NCI-H1092 treated with DMSO at 0.1 percent for 48 hours (cell line): ENCODE data around the gene THTPA.
"Not testable (repeated sequence)": the region's sequence is repeated elsewhere in the genome, so short reads cannot be mapped to it uniquely, and the experiment has no call there.

Source experiments
- DNase-seq: peaks from one replicate; lab custom pipeline; 2025; lab: John Stamatoyannopoulos, UW

THTPA gene

DNA sequence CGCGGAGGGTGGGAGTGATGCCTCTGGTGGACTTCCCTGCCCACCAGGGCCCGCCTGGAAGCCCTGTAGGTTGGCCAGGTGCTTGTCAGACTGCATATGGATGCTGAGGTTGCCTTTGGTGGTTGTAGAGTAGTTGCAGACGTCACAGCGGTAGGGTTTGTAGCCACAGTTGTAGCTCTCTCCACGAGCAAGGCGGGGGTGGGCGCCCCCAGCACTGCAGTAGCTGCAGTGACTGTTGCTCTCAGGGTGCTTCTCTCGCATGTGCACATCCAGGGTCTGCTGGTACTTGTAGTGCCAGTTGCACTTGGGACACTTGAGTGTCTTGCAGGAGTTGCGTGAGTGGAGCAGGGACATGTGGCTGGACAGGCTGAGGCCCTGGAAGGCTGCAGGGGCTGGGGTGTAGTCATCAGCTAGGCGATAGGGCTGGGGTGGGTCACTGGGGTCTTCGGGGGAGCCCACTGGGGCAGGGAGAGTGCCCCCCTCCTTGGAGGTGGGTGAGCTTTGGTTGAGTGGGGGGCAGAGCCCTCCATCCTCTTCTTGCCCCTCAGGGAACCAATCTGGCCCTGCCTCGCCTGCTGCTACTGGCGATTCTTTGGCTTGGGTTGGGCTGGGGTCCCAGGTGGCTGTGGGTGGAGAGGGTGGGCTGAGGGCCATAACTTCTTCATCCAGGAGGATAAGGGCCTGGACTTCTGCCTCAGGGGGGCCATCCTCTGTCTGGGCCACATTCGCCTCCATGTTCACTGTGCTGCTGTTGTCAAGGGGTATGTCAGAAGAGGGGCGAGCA, 22.2 kb upstream of the THTPA start:
- DNase-seq, result no peak

DNA sequence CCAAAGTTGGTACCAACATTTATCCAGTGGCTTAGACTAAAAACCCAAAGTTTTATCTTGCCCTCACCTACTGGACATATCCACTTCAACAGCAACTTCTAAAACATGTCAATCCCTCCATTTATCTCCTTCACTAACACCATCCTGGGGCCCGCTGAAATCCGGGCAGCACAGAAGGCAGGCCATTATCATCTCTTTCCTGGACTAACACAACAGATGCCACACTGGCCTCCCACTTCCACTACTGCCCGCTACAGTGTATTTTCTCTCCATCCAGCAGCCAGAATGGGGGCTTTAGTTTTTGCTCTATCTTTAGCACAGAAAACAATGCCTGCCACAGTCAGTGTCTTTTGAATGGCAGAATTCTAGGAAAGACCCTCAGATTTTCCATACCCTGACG, 20.1 kb upstream of the THTPA start:
- DNase-seq, result no peak

DNA sequence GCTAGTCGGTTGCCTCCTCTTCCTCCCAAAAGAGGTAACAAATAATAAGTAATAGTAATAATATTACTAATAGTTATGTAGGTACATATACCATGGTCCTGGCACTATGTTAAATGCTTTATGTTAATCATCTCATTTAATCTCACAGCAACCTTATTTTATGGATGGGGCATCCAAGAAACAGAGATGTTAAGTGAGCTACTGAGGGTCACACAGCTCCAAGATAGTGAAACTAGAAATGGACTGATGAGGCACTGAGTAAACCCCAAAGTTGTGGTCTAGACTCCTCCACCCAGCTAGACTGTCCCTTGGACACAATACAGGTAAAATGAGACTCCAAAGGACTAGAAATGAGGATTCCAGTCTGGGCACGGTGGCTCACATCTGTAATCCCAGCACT, 19.6 kb upstream of the THTPA start:
- DNase-seq, result no peak

DNA sequence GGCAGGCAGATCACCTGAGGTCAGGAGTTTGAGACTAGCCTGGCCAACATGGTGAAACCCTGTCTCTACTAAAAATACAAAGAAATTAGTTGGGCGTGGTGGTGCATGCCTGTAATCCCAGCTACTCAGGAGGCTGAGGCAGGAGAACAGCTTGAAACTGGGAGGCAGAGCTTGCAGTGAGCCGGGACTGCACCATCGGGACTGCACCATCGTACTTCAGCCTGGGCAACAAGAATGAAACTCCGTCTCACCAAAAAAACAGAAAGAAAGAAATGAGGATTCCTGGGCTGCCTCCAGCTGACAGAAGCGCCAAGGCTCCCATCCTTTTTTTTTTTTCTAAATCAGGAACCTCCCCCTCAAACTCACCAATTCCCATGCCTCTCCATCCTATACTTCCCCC, 19.2 kb upstream of the THTPA start:
- DNase-seq, result not testable (repeated sequence)

DNA sequence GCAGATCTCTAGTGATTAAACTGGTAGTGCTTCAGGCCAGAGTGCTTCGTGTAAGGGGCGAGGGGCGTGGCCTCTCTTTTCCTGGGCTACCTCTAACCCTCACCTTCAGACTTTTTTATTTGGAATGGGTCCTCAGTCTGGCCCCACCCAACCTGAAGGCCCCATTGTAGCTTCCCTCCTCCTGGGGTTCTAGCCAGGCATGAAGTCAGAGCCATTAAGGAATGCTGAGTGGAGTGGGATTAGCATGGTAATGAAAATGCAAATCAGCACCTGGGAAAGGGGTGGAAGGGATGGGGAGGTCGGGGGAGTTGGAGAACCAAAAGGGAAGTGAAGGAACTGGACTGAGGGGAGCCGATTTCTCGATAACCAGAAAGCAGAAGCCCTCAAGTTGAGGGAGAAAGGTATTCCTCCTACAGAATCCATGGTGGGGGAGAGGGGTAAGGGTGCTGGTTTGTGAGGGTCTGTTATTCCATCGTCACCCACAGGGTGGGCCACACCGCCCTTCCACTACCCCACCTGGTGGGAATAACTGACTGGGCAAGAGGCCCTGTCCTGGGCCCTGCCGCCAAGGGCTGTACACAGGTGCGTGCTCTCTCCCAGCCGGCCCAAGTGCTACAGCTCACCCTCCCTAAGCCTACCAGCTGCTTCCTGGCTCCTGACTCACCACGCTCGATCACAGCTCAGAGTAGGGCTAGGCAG, 18.6 kb upstream of the THTPA start:
- DNase-seq, result no peak

DNA sequence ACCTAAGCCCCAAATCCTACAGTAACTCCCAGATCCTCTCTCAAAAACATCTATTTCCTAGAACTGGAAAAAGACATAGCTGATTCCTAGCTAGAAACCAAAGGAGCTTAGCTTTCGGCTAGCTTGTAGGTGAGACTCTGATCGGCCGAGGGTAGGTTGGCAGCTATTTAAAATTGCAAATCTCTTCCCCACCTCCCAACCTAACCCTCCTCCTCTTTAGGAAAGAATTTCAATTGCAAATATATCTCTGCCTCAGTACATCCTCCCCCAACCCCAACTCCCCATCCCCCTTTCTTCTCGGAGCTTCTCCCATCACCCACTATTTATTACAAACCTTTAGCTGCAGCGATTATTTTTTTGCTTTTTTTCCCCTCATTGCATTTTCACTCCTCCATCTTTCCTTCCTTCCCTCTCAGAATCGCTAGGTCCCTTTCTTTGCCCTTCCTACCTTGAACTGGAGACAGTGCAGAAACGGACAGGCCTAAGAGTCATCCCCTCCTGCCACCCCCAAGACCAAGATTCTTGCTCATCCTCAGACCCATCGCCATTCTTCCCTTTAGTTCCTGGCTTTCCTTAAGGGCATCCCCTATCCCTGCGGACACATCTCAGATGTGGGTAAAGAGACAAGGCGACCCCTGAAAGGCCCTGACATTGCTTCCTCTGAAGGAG, 17.9 kb upstream of the THTPA start:
- DNase-seq, result no peak

DNA sequence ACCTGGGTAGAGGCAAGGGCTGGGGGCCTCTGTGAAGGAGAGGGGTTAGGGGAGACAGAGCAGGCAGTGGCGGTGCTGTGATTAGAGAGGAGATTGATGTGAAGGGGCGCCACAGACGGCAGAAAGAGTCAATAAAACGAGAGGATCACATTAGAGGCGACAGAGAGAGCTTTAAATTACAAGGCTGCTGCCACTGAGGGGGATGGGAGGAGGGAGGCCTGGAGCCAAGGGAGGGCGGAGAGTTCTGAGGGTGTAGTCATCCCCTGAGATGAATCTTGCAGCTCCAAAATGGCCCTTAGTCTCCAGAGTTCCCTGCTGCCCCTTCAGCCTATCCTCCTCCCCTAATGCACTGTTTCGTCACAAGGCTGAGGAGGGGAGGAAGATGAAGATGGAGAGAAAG, 17.3 kb upstream of the THTPA start:
- DNase-seq, result peak; percentile 44

DNA sequence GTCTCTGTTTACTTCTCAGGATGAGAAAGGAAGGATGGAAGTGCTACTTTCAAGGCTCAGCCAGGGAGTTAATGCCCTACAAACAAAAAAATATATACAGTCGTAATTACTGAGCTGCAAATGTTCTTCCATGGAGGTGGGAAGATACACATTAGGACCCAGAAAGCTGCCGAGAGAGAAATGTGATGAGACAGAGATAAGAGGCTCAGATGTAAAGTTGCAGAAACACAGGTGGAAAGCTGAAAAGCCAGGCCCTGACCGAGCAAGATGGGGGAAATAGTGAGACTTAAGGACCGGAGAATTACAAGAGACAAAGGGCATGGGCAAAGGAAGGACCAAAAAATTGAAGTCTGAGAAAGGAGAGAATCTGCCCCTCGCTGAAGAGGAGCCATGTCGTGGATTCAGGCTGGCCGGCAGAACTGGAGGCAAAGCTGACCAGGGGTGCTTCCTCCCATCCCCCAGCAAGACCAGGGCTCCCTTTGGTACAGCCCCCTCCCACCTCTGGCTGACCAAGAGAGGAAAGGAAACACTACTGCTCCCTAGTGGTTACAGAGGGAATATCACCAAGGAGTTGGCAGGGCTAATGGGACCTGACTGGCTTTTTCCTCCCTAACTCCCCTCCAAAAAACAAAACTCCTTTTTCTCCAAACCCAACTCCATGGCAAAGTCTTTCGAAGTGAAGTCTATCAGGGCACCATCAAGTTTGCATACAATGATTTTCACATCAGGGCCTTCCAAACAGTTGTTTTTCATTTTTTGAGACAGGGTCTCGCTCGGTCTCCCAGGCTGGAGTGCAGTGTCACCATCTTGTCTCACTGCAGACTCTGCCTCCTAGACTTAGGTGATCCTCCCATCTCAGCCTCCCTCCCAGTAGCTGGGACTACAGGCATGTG, 16.6 kb upstream of the THTPA start:
- peak; percentile 73 for DNase-seq

DNA sequence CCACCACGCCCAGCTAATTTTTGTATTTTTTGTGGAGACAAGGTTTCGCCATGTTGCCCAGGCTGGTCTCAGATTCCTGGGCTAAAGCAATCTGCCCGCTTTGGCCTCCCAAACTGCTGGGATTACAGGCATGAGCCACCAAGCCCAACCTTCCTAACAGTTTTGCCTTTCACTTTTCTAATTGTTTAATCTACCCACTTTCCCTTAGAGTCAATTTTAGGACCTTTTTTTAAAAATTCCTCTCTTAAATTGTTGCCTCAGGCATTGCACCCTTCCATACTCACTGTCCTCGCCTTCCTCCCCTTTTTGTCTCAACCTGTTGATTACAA, 16.0 kb upstream of the THTPA start:
- no peak for DNase-seq

DNA sequence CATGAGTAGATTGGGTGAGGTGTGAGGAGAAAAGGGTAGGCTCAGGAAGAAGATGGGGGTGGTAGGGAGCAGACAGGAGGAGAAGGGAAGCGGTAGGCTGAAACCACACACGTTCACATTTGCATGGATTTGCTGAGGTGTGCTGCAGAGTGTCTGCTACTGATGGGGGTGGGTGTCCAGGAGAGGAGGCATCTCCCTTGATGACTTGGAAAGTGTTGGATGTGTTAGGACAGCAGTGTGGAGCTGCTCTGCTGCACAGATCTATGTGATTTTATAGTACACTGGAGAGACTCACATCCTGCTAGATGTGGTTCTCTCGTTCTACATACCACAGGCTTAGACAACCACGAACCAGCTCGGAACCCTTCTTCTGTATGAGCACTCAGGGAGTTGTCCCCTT, 13.8 kb upstream of the THTPA start:
- DNase-seq, result no peak

DNA sequence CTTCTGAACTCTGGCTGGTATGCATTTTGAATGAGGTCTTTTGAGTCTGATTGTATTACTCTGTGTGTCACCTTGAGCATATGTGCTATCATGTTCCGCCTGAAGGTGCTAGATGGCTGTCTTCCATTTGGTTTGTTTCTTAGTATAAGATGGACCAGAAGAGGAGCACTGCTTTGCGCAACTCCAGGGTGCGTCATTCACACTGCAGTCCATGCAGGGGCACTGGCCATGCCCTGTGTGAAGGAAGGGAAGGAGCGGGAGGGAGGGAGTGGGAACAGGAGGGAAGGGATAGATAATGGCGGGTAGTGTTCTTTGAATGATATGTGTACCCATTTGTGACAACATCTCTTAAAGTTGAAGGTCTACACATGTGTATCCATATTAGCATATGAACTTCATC, 12.7 kb upstream of the THTPA start:
- DNase-seq, result no peak

DNA sequence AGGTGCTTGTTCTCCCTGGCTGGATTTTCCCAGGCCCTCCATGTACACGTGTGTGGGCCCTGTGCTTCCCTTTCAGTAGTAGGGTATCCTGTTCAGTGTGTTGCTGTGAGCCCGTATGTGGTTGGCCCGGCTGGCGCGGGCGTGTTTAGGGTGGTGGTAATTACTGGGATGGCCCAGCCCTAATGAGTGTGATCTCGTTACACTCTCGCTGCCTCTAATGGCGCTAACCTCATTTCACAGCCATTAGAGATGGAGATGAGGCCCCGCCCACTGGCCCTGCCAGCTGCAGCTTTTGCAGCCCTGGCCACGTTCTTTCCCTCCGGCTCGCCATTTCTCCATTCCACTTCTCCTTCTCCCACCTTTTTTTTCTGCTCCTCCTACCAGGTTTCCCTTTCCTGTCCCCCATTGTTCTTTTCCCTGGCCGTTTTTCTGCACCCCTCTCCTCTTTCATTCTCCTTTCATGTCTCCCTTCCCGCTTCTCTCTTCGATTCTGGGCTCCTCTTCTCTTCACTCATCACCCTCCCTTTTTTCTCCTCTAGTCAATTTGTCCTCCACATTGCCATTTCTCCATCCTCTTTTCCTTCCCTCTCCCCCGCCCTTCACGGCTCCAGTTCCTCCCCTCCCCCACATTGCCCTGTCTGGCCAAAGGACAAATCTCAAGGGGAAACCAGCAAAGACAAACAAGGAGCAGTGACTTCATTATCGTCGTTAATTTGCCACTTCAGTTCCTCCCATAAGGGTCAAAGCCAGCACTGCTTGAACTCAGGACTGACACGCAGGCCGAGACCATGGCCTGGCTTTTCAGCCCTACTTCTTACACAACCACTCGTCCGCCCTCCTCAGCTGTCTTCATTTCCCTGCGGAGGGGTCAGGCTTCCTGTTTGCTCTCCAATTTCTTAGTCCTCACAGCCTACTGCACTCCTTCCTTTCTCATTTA, 11.3 kb upstream of the THTPA start:
- DNase-seq, result peak; percentile 63

DNA sequence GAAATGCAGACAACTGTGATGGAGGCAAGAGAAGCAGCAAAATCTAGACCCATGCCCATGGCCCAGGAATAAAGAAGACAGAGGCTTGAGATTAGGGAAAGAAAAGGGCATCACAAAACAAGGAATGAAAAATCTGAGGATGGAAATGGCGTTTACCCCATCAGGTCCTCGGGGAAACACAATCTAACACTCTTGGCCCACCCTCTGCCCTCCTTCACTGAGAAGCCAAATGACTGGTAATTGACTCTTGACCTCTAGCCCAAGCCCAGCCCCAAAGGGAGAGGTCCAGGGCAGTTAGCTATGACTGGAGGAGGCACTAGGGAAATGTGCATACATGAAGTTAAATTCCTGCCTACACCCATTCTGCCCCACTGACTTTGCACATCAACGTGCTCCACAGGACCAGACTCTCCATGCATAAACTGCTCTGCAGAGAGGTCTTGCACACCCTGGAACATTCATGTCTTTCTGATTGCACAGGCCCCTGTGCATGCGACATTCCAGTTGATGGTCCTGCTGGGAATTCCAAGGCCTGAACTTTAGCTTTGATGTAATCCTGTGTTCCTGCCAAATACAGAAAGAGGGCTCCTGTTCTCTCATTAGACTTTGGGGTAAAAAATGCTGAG, 10.2 kb upstream of the THTPA start:
- DNase-seq, result no peak

DNA sequence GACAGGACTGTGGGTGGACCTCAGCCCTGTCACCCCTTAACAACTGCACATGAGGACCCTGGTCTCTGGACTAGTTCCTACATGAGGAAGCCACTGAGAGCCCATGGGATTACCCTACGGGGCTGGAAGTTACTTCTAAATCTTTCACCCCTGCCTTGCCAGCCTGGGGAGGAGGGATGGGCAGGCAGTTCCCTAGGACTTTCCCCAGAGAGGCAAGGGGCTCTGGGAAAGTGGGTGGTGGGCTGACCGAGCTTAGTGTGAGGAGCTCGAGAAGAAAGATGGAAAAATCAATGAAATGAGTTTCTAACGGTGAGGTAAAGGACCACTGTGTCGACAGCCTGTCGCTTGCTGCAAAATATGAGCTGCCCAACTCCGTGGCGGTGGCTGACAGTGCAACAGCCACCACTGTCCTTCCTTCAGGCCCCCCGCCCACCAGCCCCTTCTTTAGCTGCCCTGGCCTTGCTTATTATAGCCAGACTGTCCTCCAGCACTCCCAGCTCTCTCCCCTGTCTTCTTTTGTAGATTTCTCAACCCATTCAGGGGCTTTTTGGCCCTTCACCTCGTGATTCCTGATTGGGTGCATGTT, 9.5 kb upstream of the THTPA start:
- no peak for DNase-seq

DNA sequence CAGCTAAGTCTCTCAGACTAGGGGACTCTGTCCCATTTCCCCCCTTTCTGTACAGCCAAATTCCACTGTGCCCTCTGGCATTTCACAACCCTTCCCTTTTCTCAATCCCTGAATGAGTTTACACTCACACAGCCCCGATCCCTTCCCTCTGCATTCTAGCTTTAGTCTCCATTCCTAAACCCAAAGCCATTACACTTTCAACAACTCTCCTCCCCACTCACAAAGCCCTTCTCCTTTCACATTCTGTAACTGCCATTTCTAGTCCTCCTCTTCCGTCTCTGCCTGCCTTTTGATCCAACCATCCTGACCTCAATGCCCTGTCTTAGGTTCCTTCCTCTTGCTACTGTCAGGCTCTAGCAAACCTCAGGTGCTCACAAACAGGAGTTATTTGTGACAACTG, 8.1 kb upstream of the THTPA start:
- DNase-seq, result no peak

DNA sequence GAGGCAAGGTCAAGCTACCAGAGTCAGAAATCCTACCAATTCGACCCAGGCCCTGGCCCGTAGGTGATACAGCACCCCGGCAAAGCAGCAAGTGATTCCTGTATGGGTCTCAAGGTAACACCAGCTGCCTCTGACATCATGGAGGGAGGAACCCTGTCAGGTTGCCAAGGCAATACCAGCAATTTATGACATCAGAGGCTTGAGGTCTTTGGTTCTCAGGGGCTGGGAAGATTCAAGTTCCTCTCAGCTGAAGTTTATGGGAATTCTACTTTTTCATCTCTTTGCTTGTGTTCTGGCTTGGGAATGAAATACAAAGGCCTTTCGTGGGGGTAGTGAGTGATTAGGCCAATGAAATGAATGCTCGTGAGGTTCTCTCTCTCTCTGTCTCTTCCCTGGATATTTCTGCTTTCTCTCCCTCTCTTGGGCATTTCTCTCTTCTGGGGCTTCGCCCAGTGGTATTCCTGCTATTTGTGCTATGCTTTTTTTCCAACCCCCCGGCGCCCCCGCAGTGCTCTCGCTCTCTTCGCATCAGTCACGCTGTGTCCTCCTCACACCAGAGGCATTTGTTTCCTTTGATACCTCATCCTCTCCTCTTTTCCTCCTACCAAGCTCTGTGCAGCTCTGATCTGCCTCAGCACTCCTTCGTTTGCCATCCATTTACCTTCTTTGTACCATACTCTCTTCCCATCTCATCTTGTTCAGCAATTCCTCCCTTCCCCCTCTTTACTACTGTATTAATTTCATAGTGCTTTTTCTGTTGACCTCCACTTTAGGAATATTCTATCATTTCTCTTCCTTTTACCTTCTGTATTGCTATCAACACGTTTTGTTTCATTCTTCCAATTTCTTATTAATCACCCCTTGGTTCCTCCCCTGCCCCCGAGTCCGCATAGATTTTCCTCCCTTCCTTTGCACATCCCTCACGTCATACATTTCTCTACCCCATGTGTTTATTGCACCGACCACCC, 7.4 kb upstream of the THTPA start:
- DNase-seq, result no peak

DNA sequence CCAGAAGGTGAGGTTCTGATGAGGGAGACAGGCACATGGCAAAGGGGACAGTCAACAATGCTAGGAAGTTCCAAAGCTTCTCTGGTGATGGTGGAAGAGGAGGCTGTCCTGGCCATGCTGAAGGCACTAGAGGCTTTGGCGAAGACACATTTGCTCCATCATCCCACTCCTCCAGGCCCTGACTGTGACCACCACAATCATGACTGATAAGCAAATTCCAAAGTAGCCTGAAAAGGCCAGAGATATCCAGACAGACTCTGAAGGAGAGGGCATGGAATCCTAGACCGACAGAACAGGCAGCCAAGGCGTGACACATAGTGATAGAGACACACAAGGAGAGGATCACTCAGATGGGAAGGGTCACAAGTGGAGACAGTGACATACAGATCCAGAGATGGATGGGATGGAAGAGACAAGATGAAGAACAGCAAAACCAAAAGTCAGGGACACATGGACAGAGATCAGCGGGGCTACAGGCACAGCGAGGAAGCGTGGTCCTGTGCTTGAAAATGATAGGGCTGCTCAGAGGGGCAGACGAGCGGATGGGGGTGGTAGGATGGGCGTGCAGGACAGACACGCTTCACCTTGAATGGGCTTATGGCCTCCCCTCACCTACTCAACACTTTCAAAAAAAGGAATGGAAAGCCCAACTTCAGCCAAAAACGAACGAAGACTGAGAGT, 5.8 kb upstream of the THTPA start:
- peak; percentile 33 for DNase-seq

DNA sequence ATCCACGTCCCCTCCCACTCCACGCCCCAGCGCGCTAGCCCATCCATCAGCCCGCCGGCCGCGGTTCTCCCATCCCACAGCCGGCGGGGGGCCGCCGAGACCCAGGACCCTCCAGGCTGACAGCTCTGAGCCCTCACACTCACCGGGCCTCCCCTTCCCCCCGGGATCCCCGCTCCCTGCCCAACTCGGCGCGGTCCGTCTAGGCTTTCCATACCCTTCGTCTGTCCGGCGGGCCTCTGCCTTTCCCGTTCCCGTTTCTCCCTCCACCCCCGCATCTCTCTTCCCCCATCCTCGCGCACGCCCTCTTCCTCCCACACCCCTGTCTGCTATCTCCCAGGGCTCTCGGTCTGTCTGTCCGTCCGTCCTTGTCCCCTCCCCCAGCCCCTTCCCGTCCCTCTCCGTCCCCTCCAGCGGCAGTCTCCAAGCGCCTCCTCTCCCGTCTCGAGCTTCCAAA, 5.2 kb upstream of the THTPA start:
- peak; percentile 33 for DNase-seq
